WERI-Rb-1 (cell line): ENCODE measurements around the gene USF3.

Experiments
- DNase-seq: peaks from one replicate; pipeline ENCODE4 v3.0.0-alpha.2; 2020
- H3K27ac ChIP-seq: fragments of 250-450 bp; sonication (Bioruptor Pico); 2 replicates; pipeline ENCODE4 v1.5.1; 2020; ENCODE audit warnings: mild to moderate bottlenecking, moderate library complexity
- H3K27me3 ChIP-seq: fragments of 250-450 bp; sonication (Bioruptor Pico); 2 replicates; pipeline ENCODE4 v1.5.1; 2021; ENCODE audit warnings: mild to moderate bottlenecking, low read depth, moderate library complexity; ENCODE audit not compliant: insufficient read depth, severe bottlenecking
- H3K36me3 ChIP-seq: fragments of 250-450 bp; sonication (Bioruptor Pico); 2 replicates; pipeline ENCODE4 v1.5.1; 2020; ENCODE audit warnings: mild to moderate bottlenecking, moderate library complexity
- H3K4me3 ChIP-seq: 2 replicates; pipeline ENCODE4 v1.5.1; 2011; ENCODE audit warnings: low read depth, mild to moderate bottlenecking, control low read depth, low read length
- H3K9me3 ChIP-seq: fragments of 250-450 bp; sonication (Bioruptor Pico); 2 replicates; pipeline ENCODE4 v1.5.1; 2021; ENCODE audit warnings: mild to moderate bottlenecking, moderate library complexity; ENCODE audit not compliant: severe bottlenecking
- TF ChIP-seq, protein P1 (sequence below): IDR thresholded peaks from 2 replicates; pipeline ENCODE4 v1.5.1; 2011; ENCODE audit warnings: low read depth, mild to moderate bottlenecking, control low read depth, inconsistent platforms, low read length

The USF3 gene

GRCh38 chr3:113741086-113741485 lies 44.6 kb upstream of the USF3 start:
- Histone ChIP-seq H3K36me3 (peaks cover 6% of the 10 kb centered on the region), H3K4me3 (no peak overlapping the region)

DNA sequence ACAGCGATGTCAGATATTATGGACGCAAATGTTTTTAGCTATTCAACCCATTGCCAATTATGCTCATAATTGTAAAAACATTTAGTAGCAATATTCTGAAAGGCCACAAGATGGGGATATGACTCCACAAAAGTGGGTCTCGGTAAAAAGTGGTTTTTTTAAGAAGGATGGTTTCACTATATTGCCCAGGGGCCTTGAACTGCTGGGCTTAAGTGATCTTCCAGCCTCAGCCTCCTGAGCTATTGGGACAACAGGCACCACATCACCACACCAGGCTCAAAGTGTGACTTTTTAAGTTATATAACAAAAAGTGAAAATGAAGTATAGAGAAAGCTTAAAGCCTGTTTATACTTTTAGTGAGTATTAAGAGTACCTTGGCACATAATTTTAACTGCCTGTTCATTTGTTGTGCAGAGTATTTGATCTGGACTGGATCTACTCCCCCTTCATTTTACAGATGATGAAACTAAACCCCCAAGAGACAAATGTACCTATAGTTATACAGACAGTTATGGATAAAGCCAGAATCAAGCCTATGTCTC lies 40.2 kb upstream of the USF3 start:
- no peak overlapping the region for H3K27ac ChIP-seq
- H3K27me3 ChIP-seq, result no peaks in the 10 kb centered on the region
- no peak for DNase-seq
- no peak overlapping the region for H3K4me3 ChIP-seq
- H3K9me3 ChIP-seq, result no peaks in the 10 kb centered on the region
- TF ChIP-seq, protein P1, sequence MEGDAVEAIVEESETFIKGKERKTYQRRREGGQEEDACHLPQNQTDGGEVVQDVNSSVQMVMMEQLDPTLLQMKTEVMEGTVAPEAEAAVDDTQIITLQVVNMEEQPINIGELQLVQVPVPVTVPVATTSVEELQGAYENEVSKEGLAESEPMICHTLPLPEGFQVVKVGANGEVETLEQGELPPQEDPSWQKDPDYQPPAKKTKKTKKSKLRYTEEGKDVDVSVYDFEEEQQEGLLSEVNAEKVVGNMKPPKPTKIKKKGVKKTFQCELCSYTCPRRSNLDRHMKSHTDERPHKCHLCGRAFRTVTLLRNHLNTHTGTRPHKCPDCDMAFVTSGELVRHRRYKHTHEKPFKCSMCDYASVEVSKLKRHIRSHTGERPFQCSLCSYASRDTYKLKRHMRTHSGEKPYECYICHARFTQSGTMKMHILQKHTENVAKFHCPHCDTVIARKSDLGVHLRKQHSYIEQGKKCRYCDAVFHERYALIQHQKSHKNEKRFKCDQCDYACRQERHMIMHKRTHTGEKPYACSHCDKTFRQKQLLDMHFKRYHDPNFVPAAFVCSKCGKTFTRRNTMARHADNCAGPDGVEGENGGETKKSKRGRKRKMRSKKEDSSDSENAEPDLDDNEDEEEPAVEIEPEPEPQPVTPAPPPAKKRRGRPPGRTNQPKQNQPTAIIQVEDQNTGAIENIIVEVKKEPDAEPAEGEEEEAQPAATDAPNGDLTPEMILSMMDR, result peak; percentile 8; the same call in 1 of the 2 replicates
- no peaks in the 10 kb centered on the region; the same call in 1 of the 2 replicates for H3K36me3 ChIP-seq

More at GRCh38 chr3:113741086-113741485, 44.6 kb upstream of the USF3 start:
- H3K27me3 ChIP-seq, result no peaks in the 10 kb centered on the region
- DNase-seq, result no peak
- H3K27ac ChIP-seq, result no peak overlapping the region
- H3K9me3 ChIP-seq, result no peaks in the 10 kb centered on the region
- TF ChIP-seq, protein P1, result no peak

GRCh38 chr3:113731694-113732093 lies 35.3 kb upstream of the USF3 start:
- H3K9me3 ChIP-seq, result no peaks in the 10 kb centered on the region
- H3K27me3 ChIP-seq, result no peaks in the 10 kb centered on the region
- no peaks in the 10 kb centered on the region; the same call in 1 of the 2 replicates for H3K36me3 ChIP-seq
- TF ChIP-seq, protein P1, result no peak
- H3K4me3 ChIP-seq, result no peak overlapping the region
- DNase-seq, result no peak
- H3K27ac ChIP-seq, result no peak overlapping the region

DNA sequence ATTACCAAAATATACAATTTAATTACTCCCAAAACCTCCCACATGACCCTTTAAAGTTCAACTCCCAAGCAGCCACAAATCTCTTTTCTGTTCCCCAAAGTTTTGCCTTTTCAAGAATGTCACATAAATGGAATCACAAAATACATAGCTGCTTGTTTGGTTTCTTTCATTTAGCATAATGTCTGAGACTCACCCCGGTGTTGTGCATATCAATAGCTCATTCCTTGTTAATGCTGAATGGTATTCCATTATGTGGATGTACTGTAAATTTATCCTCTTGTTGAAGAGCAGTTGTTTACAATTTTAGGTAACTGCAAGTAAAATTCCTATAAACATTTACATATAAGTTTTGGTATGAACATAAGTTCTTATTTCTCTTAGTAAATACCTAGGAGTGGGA lies 34.1 kb upstream of the USF3 start:
- no peaks in the 10 kb centered on the region for H3K9me3 ChIP-seq
- TF ChIP-seq, protein P1, result no peak
- H3K36me3 ChIP-seq, result no peaks in the 10 kb centered on the region; the same call in 1 of the 2 replicates

DNA sequence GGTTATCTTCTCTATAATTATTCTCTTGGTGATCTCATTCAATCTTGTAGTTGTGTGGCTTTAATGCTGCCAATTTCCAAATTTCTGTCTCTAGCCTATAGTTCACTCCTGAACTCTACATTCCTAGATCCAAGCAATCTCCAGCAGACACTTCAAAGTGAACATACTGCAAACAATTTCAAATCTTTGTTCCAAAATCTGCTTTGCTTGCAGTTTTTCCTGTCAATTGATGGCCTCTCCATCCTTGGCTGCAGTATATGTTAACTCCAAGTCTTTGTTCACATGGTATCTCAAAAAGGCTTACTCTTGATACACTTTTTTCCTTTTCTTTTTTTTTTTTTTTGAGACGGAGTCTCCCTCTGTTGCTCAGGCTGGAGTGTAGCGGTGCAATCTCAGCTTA lies 32.2 kb upstream of the USF3 start:
- H3K27me3 ChIP-seq, result no peaks in the 10 kb centered on the region
- TF ChIP-seq, protein P1, result no peak
- H3K27ac ChIP-seq, result no peak overlapping the region
- H3K9me3 ChIP-seq, result no peaks in the 10 kb centered on the region
- no peak for DNase-seq
- peaks cover 7% of the 10 kb centered on the region for H3K36me3 ChIP-seq
- H3K4me3 ChIP-seq, result no peak overlapping the region

More for the DNA sequence above, 34.1 kb upstream of the USF3 start:
- Histone ChIP-seq H3K4me3 (no peak overlapping the region), H3K27me3 (no peaks in the 10 kb centered on the region), H3K27ac (no peak overlapping the region)
- DNase-seq, result no peak

- Histone ChIP-seq H3K9me3 (no peaks in the 10 kb centered on the region), H3K4me3 (no peak overlapping the region), H3K27ac (no peak overlapping the region), H3K27me3 (no peaks in the 10 kb centered on the region), H3K36me3 (peaks cover 39% of the 10 kb centered on the region)
- DNase-seq, result no peak
- TF ChIP-seq, protein P1, result no peak
These were observed 25.2 kb upstream of the USF3 start for GRCh38 chr3:113721636-113722035.
